Mesodermal cell (in vitro differentiated cells): ENCODE data around the gene CRIP2.

Experiments
- H3K27ac ChIP-seq: 2 replicates; pipeline ENCODE4 v1.7.0; 2013; ENCODE audit warnings: mild to moderate bottlenecking, low read depth, low read length, moderate library complexity; ENCODE audit not compliant: severe bottlenecking
- H3K36me3 ChIP-seq: 2 replicates; pipeline ENCODE4 v1.7.1; 2013; ENCODE audit warnings: mild to moderate bottlenecking, low read length, moderate library complexity; ENCODE audit not compliant: control insufficient read depth, insufficient read depth
- H3K4me1 ChIP-seq: one replicate; pipeline ENCODE4 v1.7.1; 2013; ENCODE audit warnings: mild to moderate bottlenecking, low read length; ENCODE audit not compliant: insufficient read depth, control insufficient read depth, poor library complexity, severe bottlenecking
- H3K4me3 ChIP-seq: 2 replicates; pipeline ENCODE4 v1.7.0; 2013; ENCODE audit warnings: low read length, control low read depth, mild to moderate bottlenecking; ENCODE audit not compliant: insufficient read depth, poor library complexity, severe bottlenecking; ENCODE audit errors: extremely low read depth
- H3K9me3 ChIP-seq: 2 replicates; pipeline ENCODE4 v1.7.1; 2013; ENCODE audit warnings: mild to moderate bottlenecking, low read length, moderate library complexity; ENCODE audit not compliant: control insufficient read depth
- WGBS, 2 experiments: methylation state at CpG; one replicate each; pipeline ENCODE4 v1.1.5; 2013; ENCODE audit warnings: missing lambda C conversion rate in 2 of 2; ENCODE audit not compliant: insufficient coverage in 2 of 2; 5-methylcytosine and 5-hydroxymethylcytosine counted together

The CRIP2 gene

DNA sequence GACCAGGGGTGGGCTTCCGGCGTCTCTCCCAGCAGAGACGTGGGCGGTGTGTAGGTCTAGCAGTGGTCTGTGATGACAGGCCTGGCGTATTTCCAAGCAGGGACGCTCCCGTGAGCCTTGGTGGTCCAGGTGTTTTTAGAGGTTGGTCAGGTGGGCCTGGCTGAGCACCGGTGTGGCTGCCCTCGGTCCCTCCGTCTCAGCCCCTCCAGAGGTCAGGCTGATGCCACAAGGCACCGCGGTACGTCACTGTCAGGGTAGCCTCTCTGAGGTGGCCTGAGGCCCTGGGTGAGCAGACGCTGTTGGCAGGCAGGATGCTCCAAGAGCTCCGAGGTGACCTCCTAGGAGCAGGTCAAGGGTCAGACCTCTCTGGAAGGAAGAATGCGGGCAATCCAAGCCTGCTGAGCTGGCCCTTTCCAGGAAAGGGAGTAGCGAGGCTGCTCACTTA lies 41.4 kb upstream of the CRIP2 start:
- H3K4me1 ChIP-seq, result peaks cover 2% of the 10 kb centered on the region
- 90 to 93% methylated on average over 16 to 17 of the region's 17 CpGs for WGBS, 2 experiments
- no peak overlapping the region for H3K27ac ChIP-seq
- H3K36me3 ChIP-seq, result peaks cover 56% of the 10 kb centered on the region
- H3K4me3 ChIP-seq, result no peak overlapping the region
- H3K9me3 ChIP-seq, result no peaks in the 10 kb centered on the region

DNA sequence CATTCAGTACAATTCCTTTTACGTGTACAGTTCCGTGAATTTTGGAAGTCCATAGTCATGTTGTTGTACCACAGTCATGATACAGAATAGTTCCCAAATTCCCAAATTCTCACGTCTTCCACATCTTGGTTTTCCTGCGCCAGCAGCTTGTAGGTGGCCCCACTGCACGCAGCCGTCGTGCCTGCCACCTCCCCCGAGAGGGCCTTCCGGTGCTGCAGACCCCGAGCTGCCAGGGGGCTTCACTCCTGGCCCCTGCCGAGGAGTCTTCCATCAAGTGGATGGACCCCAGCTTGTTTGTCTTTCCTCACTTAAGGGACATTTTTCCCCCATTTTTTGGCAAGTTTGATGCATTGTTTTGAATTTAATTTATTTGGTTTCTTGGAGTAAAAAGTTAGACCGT lies 38.2 kb upstream of the CRIP2 start:
- no peak overlapping the region for H3K27ac ChIP-seq
- WGBS, 2 experiments, result 93 to 100% methylated on average over 11 to 12 of the region's 12 CpGs
- peaks cover 54% of the 10 kb centered on the region for H3K36me3 ChIP-seq
- H3K4me1 ChIP-seq, result peaks cover 2% of the 10 kb centered on the region
- no peaks in the 10 kb centered on the region for H3K9me3 ChIP-seq
- H3K4me3 ChIP-seq, result no peak overlapping the region

- Histone ChIP-seq H3K4me3 (no peak overlapping the region), H3K9me3 (no peaks in the 10 kb centered on the region), H3K36me3 (peaks cover 54% of the 10 kb centered on the region), H3K4me1 (peaks cover 2% of the 10 kb centered on the region), H3K27ac (no peak overlapping the region)
- 92 to 98% methylated on average over 30 to 31 of the region's 31 CpGs for WGBS, 2 experiments
Observed at GRCh38 chr14:105436891-105437722, 37.5 kb upstream of the CRIP2 start.

GRCh38 chr14:105437723-105438500 lies 36.7 kb upstream of the CRIP2 start:
- 94 to 96% methylated on average over 14 to 15 of the region's 18 CpGs for WGBS, 2 experiments
- Histone ChIP-seq H3K4me3 (no peak overlapping the region), H3K27ac (no peak overlapping the region), H3K9me3 (no peaks in the 10 kb centered on the region), H3K4me1 (peaks cover 2% of the 10 kb centered on the region), H3K36me3 (peaks cover 59% of the 10 kb centered on the region)

GRCh38 chr14:105439179-105439578 lies 35.4 kb upstream of the CRIP2 start:
- Histone ChIP-seq H3K36me3 (peaks cover 61% of the 10 kb centered on the region), H3K9me3 (no peaks in the 10 kb centered on the region), H3K4me3 (no peak overlapping the region), H3K4me1 (no peaks in the 10 kb centered on the region), H3K27ac (no peak overlapping the region)
- WGBS, 2 experiments, result 91 to 99% methylated on average over 8 to 9 of the region's 11 CpGs

GRCh38 chr14:105439710-105440553 lies 34.7 kb upstream of the CRIP2 start:
- Histone ChIP-seq H3K4me1 (no peaks in the 10 kb centered on the region), H3K36me3 (peaks cover 64% of the 10 kb centered on the region)
- 93 to 94% methylated on average over 31 to 33 of the region's 33 CpGs for WGBS, 2 experiments

DNA sequence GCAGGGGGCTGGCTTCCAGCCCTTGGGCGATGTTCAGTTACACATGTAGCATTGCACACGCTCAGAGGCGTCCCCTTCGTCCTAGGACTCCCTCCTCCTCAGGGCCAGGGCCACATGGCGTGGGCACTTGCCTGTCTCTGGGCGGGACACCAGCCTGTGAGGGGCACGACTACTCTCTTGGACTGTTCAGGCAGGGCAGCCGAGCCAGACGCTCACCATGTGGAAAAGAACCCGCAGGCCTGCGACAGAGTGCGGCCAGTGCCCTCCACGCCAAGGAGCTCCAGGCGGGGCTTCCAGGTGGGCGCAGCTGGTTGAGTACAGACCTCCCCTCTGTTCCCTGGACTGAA lies 34.1 kb upstream of the CRIP2 start:
- H3K4me3 ChIP-seq, result no peak overlapping the region
- no peak overlapping the region for H3K27ac ChIP-seq
- no peaks in the 10 kb centered on the region for H3K9me3 ChIP-seq
- 97% methylated on average over 15 of the region's 15 CpGs for WGBS, 2 experiments
- H3K36me3 ChIP-seq, result peaks cover 68% of the 10 kb centered on the region
- no peaks in the 10 kb centered on the region for H3K4me1 ChIP-seq

More at GRCh38 chr14:105439710-105440553, 34.7 kb upstream of the CRIP2 start:
- Histone ChIP-seq H3K27ac (no peak overlapping the region), H3K4me3 (no peak overlapping the region), H3K9me3 (no peaks in the 10 kb centered on the region)

DNA sequence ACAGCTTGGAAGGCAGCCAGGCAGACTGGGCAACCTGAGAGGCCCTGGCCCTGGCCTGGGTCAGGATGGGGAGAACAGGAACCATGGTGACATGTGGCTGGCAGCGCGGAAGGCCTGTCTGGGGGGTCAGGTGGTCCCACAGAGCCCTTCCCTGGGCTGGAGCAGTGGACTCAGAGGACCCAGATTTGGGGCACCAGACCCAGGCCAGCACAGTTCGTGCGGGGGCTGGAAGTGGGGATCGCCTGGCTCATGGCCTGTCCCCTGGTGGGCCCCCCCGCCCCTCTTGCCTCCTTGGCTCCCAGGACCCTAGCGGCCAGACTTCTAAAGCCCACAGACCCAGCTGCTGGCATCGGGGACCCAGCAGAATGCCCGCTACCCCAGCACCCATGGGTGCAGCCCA lies 33.6 kb upstream of the CRIP2 start:
- H3K36me3 ChIP-seq, result peaks cover 70% of the 10 kb centered on the region
- H3K9me3 ChIP-seq, result no peaks in the 10 kb centered on the region
- H3K27ac ChIP-seq, result no peak overlapping the region
- no peak overlapping the region for H3K4me3 ChIP-seq
- peaks cover under 1% of the 10 kb centered on the region for H3K4me1 ChIP-seq
- WGBS, 2 experiments, result 92 to 98% methylated on average over 7 to 8 of the region's 9 CpGs

DNA sequence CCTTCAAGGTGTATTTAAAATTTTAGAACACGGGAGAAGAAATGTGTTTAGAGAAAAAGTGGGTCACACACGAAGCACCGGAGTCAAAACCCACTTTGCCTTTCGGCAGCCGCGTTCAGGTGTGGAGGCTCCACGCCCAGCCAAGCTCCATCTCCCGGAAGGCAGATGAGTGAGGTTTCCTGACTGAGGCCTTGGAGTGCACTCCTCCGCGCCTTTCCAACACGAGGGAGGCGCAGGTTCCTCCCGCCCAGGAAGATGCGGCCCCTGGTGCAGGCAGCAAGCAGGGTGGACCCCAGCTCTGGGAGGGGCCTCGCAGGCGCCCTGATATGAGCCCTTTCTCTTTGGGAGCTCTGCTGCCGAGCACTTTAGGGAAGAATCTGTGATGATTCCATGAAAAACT lies 32.5 kb upstream of the CRIP2 start:
- Histone ChIP-seq H3K4me1 (peaks cover 3% of the 10 kb centered on the region), H3K9me3 (no peaks in the 10 kb centered on the region), H3K27ac (no peak overlapping the region), H3K4me3 (no peak overlapping the region), H3K36me3 (peaks cover 64% of the 10 kb centered on the region)
- WGBS, 2 experiments, result 84 to 88% methylated on average over 17 of the region's 17 CpGs

- H3K27ac ChIP-seq, result no peak overlapping the region
- peaks cover 3% of the 10 kb centered on the region for H3K4me1 ChIP-seq
- no peaks in the 10 kb centered on the region for H3K9me3 ChIP-seq
- H3K36me3 ChIP-seq, result peaks cover 57% of the 10 kb centered on the region
- H3K4me3 ChIP-seq, result no peak overlapping the region
- WGBS, 2 experiments, result 86 to 87% methylated on average over 7 to 12 of the region's 12 CpGs
Observed at GRCh38 chr14:105442834-105443233, 31.8 kb upstream of the CRIP2 start.
